Osteoblast (primary cell): ENCODE data around the gene CCDC33. TPM values are rescaled to one million over a fixed set of nuclear protein-coding genes. Genes with fewer than 3 reads are reported as not detected.

ENCODE experiments used
- DNase-seq: peaks from one replicate; pipeline ENCODE4 v3.0.0; 2011; ENCODE audit warnings: low spot score, mixed read lengths; ENCODE audit not compliant: insufficient read length; ENCODE audit errors: missing footprints
- H2AFZ ChIP-seq: 2 replicates; pipeline ENCODE4 v1.6.0; 2011; ENCODE audit warnings: mild to moderate bottlenecking, low read length
- H3K27ac ChIP-seq: 2 replicates; pipeline ENCODE4 v1.5.1; 2011; ENCODE audit warnings: mild to moderate bottlenecking, low read depth, low read length, moderate library complexity
- H3K27me3 ChIP-seq: 2 replicates; pipeline ENCODE4 v1.6.0; 2012; ENCODE audit warnings: mild to moderate bottlenecking, control low read depth, inconsistent platforms, low read length, moderate library complexity; ENCODE audit not compliant: insufficient read depth
- H3K36me3 ChIP-seq: 2 replicates; pipeline ENCODE4 v1.5.1; 2011; ENCODE audit warnings: mild to moderate bottlenecking, low read length, control low read depth, moderate library complexity; ENCODE audit not compliant: insufficient read depth
- H3K4me1 ChIP-seq: 2 replicates; pipeline ENCODE4 v1.5.1; 2011; ENCODE audit warnings: mild to moderate bottlenecking, low read length, control low read depth, moderate library complexity; ENCODE audit not compliant: insufficient read depth
- H3K4me2 ChIP-seq: 2 replicates; pipeline ENCODE4 v1.6.0; 2011; ENCODE audit warnings: mild to moderate bottlenecking, low read length; ENCODE audit not compliant: insufficient read depth
- H3K4me3 ChIP-seq: fragments of 200-600 bp; sonication (generic); 3 replicates; pipeline ENCODE4 v1.5.1; 2012; ENCODE audit warnings: mild to moderate bottlenecking, low read length, inconsistent platforms; ENCODE audit not compliant: insufficient read depth
- H3K79me2 ChIP-seq: 2 replicates; pipeline ENCODE4 v1.6.0; 2012; ENCODE audit warnings: mild to moderate bottlenecking, low read length, control low read depth, inconsistent platforms; ENCODE audit not compliant: insufficient read depth
- H3K9me3 ChIP-seq: 2 replicates; pipeline ENCODE4 v1.5.1; 2011; ENCODE audit warnings: low read depth, low read length, control low read depth
- H4K20me1 ChIP-seq: 2 replicates; pipeline ENCODE4 v1.6.0; 2012; ENCODE audit warnings: mild to moderate bottlenecking, low read length, control low read depth; ENCODE audit not compliant: insufficient read depth
- total RNA-seq: library from RNA; depleted of rRNA; stranded (reverse); fragments of >200 nt; gene quantifications from 2 replicates; pipeline ENCODE4 v1.2.3, GENCODE V29; 2012
- TF ChIP-seq, protein P1 (sequence below): IDR thresholded peaks from 2 replicates; pipeline ENCODE4 v1.5.1; 2011; ENCODE audit warnings: mild to moderate bottlenecking, low read depth, low read length, moderate library complexity; ENCODE audit errors: extremely low read depth

The CCDC33 gene
- total RNA-seq, 1 donor, result not detected

DNA sequence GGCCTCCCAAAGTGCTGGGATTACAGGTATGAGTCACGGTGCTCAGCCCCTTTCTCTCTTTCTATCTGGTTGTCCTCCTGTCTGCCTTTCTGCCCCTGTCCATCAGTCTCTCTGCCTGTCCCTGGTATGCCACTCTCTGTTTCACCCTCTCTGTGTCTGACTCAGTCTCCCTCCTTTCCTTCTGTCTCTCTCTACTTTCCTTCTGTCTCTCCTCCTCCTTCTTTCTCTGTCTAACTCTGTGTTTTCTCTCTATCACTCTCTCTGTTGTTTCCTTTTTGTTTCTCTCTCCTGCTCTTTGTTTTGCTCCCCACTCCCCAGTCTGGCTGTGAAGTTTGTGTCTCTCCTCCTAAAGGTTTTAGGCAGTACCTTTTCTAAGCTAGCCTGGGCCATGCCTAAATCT is 24.5 kb upstream of the CCDC33 start:
- H3K4me1 ChIP-seq, result peaks cover 42% of the 10 kb centered on the region
- H3K27ac ChIP-seq, result no peak overlapping the region
- H4K20me1 ChIP-seq, result no peaks in the 10 kb centered on the region
- no peak overlapping the region for H3K4me3 ChIP-seq
- H3K27me3 ChIP-seq, result no peaks in the 10 kb centered on the region
- no peaks in the 10 kb centered on the region for H3K36me3 ChIP-seq
- no peak overlapping the region for H3K4me2 ChIP-seq
- H3K9me3 ChIP-seq, result no peaks in the 10 kb centered on the region
- no peaks in the 10 kb centered on the region for H3K79me2 ChIP-seq
- peak; percentile 23 for DNase-seq
- TF ChIP-seq, protein P1, sequence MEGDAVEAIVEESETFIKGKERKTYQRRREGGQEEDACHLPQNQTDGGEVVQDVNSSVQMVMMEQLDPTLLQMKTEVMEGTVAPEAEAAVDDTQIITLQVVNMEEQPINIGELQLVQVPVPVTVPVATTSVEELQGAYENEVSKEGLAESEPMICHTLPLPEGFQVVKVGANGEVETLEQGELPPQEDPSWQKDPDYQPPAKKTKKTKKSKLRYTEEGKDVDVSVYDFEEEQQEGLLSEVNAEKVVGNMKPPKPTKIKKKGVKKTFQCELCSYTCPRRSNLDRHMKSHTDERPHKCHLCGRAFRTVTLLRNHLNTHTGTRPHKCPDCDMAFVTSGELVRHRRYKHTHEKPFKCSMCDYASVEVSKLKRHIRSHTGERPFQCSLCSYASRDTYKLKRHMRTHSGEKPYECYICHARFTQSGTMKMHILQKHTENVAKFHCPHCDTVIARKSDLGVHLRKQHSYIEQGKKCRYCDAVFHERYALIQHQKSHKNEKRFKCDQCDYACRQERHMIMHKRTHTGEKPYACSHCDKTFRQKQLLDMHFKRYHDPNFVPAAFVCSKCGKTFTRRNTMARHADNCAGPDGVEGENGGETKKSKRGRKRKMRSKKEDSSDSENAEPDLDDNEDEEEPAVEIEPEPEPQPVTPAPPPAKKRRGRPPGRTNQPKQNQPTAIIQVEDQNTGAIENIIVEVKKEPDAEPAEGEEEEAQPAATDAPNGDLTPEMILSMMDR, result no peak
- H2AFZ ChIP-seq, result no peak overlapping the region

DNA sequence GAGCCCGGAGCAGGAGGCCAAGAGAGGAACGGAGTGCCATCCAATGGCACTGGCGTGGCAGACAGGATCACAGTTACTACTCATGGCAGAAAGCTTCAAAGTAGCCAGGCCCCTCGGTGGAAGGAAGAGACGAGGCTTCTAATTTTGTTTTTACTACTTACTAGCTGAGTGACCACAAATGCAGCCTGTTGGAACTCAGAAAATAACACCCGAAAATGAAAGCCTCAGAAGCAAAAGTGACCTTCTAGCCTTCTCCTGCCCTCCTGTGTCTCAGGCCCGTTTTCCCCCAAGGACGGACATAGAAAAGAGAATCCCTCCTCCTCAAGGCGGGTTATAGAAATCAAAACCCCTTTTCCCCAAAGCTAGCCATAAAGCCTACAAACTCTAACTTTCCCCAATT is 23.6 kb upstream of the CCDC33 start:
- peak overlapping the region; percentile 36 for H2AFZ ChIP-seq
- TF ChIP-seq, protein P1, result no peak
- H3K27me3 ChIP-seq, result no peaks in the 10 kb centered on the region
- no peak overlapping the region for H3K4me2 ChIP-seq
- peaks cover 42% of the 10 kb centered on the region for H3K4me1 ChIP-seq
- H3K79me2 ChIP-seq, result no peaks in the 10 kb centered on the region
- H4K20me1 ChIP-seq, result no peaks in the 10 kb centered on the region
- H3K4me3 ChIP-seq, result no peak overlapping the region
- H3K27ac ChIP-seq, result no peak overlapping the region
- DNase-seq, result peak; percentile 32
- no peaks in the 10 kb centered on the region for H3K9me3 ChIP-seq
- H3K36me3 ChIP-seq, result no peaks in the 10 kb centered on the region

DNA sequence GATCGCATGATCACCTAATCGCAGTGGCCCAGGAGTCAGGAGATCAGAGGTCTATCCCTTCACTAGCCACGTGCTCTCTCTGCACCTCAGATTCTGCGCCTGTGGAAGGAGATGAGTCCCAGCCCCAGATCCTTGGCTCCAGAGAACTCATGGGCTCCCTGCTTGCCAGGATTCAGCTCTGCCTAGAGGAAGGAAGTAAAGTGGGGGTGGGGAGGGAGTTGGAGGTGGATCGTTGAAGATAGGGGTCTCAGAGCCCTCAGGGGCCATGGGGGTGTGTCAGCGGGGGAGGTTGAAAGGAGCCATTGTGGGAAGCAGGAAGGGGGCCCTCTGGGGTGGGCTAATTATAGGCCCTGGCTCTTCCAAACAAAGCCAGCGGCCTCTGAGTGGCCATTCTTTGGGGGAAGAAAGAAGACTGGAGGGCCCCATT is 22.3 kb upstream of the CCDC33 start:
- no peak overlapping the region for H3K27ac ChIP-seq
- H3K27me3 ChIP-seq, result no peaks in the 10 kb centered on the region
- no peaks in the 10 kb centered on the region for H3K9me3 ChIP-seq

DNA sequence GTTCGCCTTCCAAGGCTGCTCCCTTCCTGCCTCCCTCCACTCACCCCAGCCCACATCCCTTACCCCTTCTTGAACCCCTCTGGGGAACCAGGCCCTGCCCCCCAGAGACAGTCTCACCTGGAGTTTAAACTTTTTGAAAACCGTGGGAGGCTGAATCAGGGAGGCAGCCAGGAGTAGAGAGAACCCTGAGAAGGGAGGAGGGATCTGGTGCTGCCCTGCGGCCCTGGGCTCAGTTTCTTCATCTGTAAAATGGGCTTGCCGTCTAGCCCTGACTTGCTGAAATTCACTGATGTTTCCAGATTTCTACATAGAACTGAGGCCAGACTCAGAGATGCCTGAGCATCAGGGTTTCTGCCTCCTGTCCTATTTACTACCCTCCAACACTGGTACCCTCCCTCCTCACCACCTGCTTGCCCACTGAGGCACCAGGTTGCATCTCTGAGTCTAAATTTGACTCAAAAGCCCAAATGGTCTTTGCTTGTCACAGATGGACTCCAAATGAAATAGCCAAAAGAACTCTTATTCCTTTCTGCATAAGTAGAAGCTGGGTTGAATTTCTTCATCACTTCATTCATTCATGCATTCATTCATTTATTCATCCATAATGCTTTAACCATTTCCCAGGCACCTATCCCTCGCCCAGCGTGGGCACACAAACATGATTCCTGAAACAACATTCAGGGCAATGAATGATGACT is 21.7 kb upstream of the CCDC33 start:
- Histone ChIP-seq H3K36me3 (no peaks in the 10 kb centered on the region), H4K20me1 (no peaks in the 10 kb centered on the region), H3K27me3 (no peaks in the 10 kb centered on the region), H3K9me3 (no peaks in the 10 kb centered on the region), H3K4me2 (peak overlapping the region; percentile 73), H3K27ac (peak overlapping the region; percentile 79), H3K4me3 (no peak overlapping the region), H2AFZ (no peak overlapping the region), H3K4me1 (peaks cover 35% of the 10 kb centered on the region), H3K79me2 (no peaks in the 10 kb centered on the region)
- no peak for DNase-seq
- TF ChIP-seq, protein P1, result no peak

More for the DNA sequence above, 22.3 kb upstream of the CCDC33 start:
- peaks cover 41% of the 10 kb centered on the region for H3K4me1 ChIP-seq
- H3K4me3 ChIP-seq, result no peak overlapping the region
- no peak overlapping the region for H2AFZ ChIP-seq
- H3K79me2 ChIP-seq, result no peaks in the 10 kb centered on the region
- no peaks in the 10 kb centered on the region for H4K20me1 ChIP-seq
- TF ChIP-seq, protein P1, result no peak
- no peak overlapping the region for H3K4me2 ChIP-seq
- DNase-seq, result no peak
- H3K36me3 ChIP-seq, result no peaks in the 10 kb centered on the region
